DOHH2 (cell line): ENCODE results near the gene IFT122.

Experiments used
- H3F3A ChIP-seq: fragments of 200-600 bp; sonication (generic), shearing (Covaris generic); 2 replicates; pipeline ENCODE4 v1.6.0; 2016; ENCODE audit warnings: antibody characterized with exemption, mild to moderate bottlenecking; ENCODE audit not compliant: control insufficient read depth, insufficient read depth
- H3K27ac ChIP-seq: fragments of 200-600 bp; sonication (generic); 2 replicates; pipeline ENCODE4 v1.5.1; 2014; ENCODE audit warnings: low read depth, mild to moderate bottlenecking, low read length, moderate library complexity
- H3K27me3 ChIP-seq: fragments of 200-600 bp; sonication (generic); 2 replicates; pipeline ENCODE4 v1.6.1; 2014; ENCODE audit warnings: mild to moderate bottlenecking, low read length, mixed read lengths; ENCODE audit not compliant: control insufficient read depth
- H3K36me3 ChIP-seq: fragments of 200-600 bp; sonication (generic); 2 replicates; pipeline ENCODE4 v1.6.1; 2014; ENCODE audit warnings: mild to moderate bottlenecking, low read length, moderate library complexity, mixed read lengths; ENCODE audit not compliant: control insufficient read depth
- H3K4me1 ChIP-seq: fragments of 200-600 bp; sonication (generic); 2 replicates; pipeline ENCODE4 v1.6.1; 2014; ENCODE audit warnings: mild to moderate bottlenecking, low read length, mixed read lengths; ENCODE audit not compliant: control insufficient read depth
- H3K4me2 ChIP-seq: fragments of 200-600 bp; sonication (generic); 2 replicates; pipeline ENCODE4 v1.6.0; 2014; ENCODE audit warnings: mild to moderate bottlenecking, low read length, moderate library complexity
- H3K4me3 ChIP-seq: fragments of 200-600 bp; sonication (generic); 2 replicates; pipeline ENCODE4 v1.5.1; 2014; ENCODE audit warnings: mild to moderate bottlenecking, low read length, mixed read lengths
- H3K79me2 ChIP-seq: fragments of 200-600 bp; sonication (generic); 2 replicates; pipeline ENCODE4 v1.6.1; 2014; ENCODE audit warnings: mild to moderate bottlenecking, low read length, mixed read lengths; ENCODE audit not compliant: control insufficient read depth
- H3K9me2 ChIP-seq: fragments of 200-600 bp; sonication (generic); replicated peaks from 2 replicates; pipeline ENCODE4 v1.6.1; 2014; ENCODE audit warnings: mild to moderate bottlenecking, low read length, mixed read lengths; ENCODE audit not compliant: control insufficient read depth
- H3K9me3 ChIP-seq: fragments of 200-600 bp; sonication (generic); 2 replicates; pipeline ENCODE4 v1.6.1; 2014; ENCODE audit warnings: antibody characterized with exemption, low read length, mixed read lengths; ENCODE audit not compliant: control insufficient read depth, insufficient read depth
- H4K20me1 ChIP-seq: fragments of 200-600 bp; sonication (generic); 2 replicates; pipeline ENCODE4 v1.6.0; 2014; ENCODE audit warnings: low read depth, mild to moderate bottlenecking, antibody characterized with exemption, low read length, moderate library complexity; ENCODE audit not compliant: control insufficient read depth, insufficient read depth
- CTCF ChIP-seq: fragments of 200-600 bp; sonication (generic); IDR thresholded peaks from one replicate; pipeline ENCODE4 v1.5.1; 2014; ENCODE audit warnings: antibody characterized with exemption, mild to moderate bottlenecking, low read depth, low read length; ENCODE audit not compliant: poor library complexity, severe bottlenecking
- EZH2phosphoT487 ChIP-seq: fragments of 200-600 bp; sonication (generic); IDR thresholded peaks from 2 replicates; pipeline ENCODE4 v1.6.1; 2017; ENCODE audit warnings: borderline replicate concordance, mild to moderate bottlenecking, antibody characterized with exemption, low read length, moderate library complexity, mixed read lengths

The IFT122 gene

GRCh38 chr3:129521611-129522010 lies 81.6 kb downstream of the IFT122 start:
- no peaks in the 10 kb centered on the region for H3K9me3 ChIP-seq
- H3F3A ChIP-seq: no peaks in the 10 kb centered on the region
- no peak overlapping the region for H3K4me3 ChIP-seq
- no peaks in the 10 kb centered on the region for H3K79me2 ChIP-seq
- no peak overlapping the region for H3K4me2 ChIP-seq
- no peak for TF ChIP-seq EZH2phosphoT487
- TF ChIP-seq CTCF: no peak
- no peak overlapping the region for H3K27ac ChIP-seq
- H3K36me3 ChIP-seq: no peaks in the 10 kb centered on the region
- no peaks in the 10 kb centered on the region for H3K27me3 ChIP-seq
- no peaks in the 10 kb centered on the region for H3K9me2 ChIP-seq
- H4K20me1 ChIP-seq: no peaks in the 10 kb centered on the region
- H3K4me1 ChIP-seq: peaks cover 13% of the 10 kb centered on the region

- H3K27ac ChIP-seq: no peak overlapping the region
- H3K4me2 ChIP-seq: no peak overlapping the region
- H3K36me3 ChIP-seq: no peaks in the 10 kb centered on the region
- no peaks in the 10 kb centered on the region for H3F3A ChIP-seq
- peaks cover 13% of the 10 kb centered on the region for H3K4me1 ChIP-seq
- TF ChIP-seq CTCF: no peak
- no peak for TF ChIP-seq EZH2phosphoT487
- no peak overlapping the region for H3K4me3 ChIP-seq
- H3K9me2 ChIP-seq: no peaks in the 10 kb centered on the region
- no peaks in the 10 kb centered on the region for H3K9me3 ChIP-seq
- H3K79me2 ChIP-seq: no peaks in the 10 kb centered on the region
- H4K20me1 ChIP-seq: no peaks in the 10 kb centered on the region
- H3K27me3 ChIP-seq: no peaks in the 10 kb centered on the region
Observed at GRCh38 chr3:129522953-129523352, 82.9 kb downstream of the IFT122 start.

- Histone ChIP-seq H3K79me2 (no peaks in the 10 kb centered on the region), H3K9me2 (no peaks in the 10 kb centered on the region), H3K27ac (no peak overlapping the region), H3K4me1 (peaks cover 13% of the 10 kb centered on the region), H3F3A (no peaks in the 10 kb centered on the region), H3K36me3 (no peaks in the 10 kb centered on the region), H3K4me2 (no peak overlapping the region), H3K4me3 (no peak overlapping the region), H4K20me1 (no peaks in the 10 kb centered on the region), H3K27me3 (no peaks in the 10 kb centered on the region), H3K9me3 (no peaks in the 10 kb centered on the region)
- TF ChIP-seq EZH2phosphoT487: no peak
- TF ChIP-seq CTCF: no peak
Observed at GRCh38 chr3:129524081-129524480, 84.1 kb downstream of the IFT122 start.
